ENCODE results near the gene KRTAP12-2. TPM values are rescaled to one million over a fixed set of nuclear protein-coding genes. Genes with fewer than 3 reads are reported as not detected.

Gene KRTAP12-2
- total and polyA plus RNA-seq, 8 donors = not detected

- ATAC-seq (no peak), DNase-seq (no peak)
- Histone ChIP-seq H3K36me3 (no peaks in the 10 kb centered on the region), H3K4me1 (peaks cover 6 to 7% of the 10 kb centered on the region in 2 donors), H3K4me3 (no peak overlapping the region), H3K27me3 (peaks cover 56 to 100% of the 10 kb centered on the region in 2 donors), H3K9me3 (no peaks in the 10 kb centered on the region), H3K27ac (no peak overlapping the region)
- TF ChIP-seq CTCF (IDR thresholded peaks at IDR 0.05) = no peak
- intact Hi-C loops (cut with DNase I) = no loop called here
Measured at GRCh38 chr21:44706026-44706705, 39.4 kb upstream of the KRTAP12-2 start.

DNA sequence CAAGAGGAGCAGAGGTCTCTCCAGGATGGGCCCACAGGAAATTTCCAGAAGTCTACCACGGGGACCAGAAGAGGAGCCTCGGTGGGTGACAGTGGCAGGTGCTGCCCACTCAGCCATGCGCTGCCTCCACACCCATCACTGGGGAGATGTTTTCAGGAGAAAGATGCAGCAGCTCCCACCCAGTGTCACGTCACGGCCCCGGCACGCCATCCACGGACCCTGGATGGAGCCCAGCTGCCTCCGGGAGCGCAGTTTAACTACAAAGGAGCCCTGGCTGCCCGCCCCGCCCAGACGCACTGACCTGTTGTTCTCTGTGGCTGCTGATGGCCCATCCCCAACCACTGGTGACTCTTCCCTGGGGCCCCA lies 37.9 kb upstream of the KRTAP12-2 start:
- peaks cover 40 to 100% of the 10 kb centered on the region in 2 donors for H3K27me3 ChIP-seq
- ATAC-seq = no peak
- H3K4me1 ChIP-seq = peaks cover 0 to 1% of the 10 kb centered on the region in 2 donors
- no peaks in the 10 kb centered on the region for H3K9me3 ChIP-seq
- no peak for TF ChIP-seq CTCF (IDR thresholded peaks at IDR 0.05)
- no peak overlapping the region for H3K4me3 ChIP-seq
- intact Hi-C loops (cut with DNase I) = no loop called here
- H3K27ac ChIP-seq = no peak overlapping the region
- no peaks in the 10 kb centered on the region for H3K36me3 ChIP-seq
- DNase-seq = no peak

GRCh38 chr21:44703731-44704635 lies 37.3 kb upstream of the KRTAP12-2 start:
- no peak overlapping the region for H3K4me3 ChIP-seq
- TF ChIP-seq CTCF (IDR thresholded peaks at IDR 0.05) = no peak
- DNase-seq = no peak
- H3K4me1 ChIP-seq = no peaks in the 10 kb centered on the region
- intact Hi-C loops (cut with DNase I) = no loop called here
- H3K27ac ChIP-seq = no peak overlapping the region
- H3K27me3 ChIP-seq = peaks cover 34 to 100% of the 10 kb centered on the region in 2 donors
- no peaks in the 10 kb centered on the region for H3K9me3 ChIP-seq
- H3K36me3 ChIP-seq = no peaks in the 10 kb centered on the region
- no peak for ATAC-seq

- peak in 1 of 4 donors; percentile 57 for DNase-seq
- no peak overlapping the region for H3K27ac ChIP-seq
- H3K27me3 ChIP-seq = peaks cover 27 to 100% of the 10 kb centered on the region in 2 donors
- intact Hi-C loops (cut with DNase I) = no loop called here
- no peak for TF ChIP-seq CTCF (IDR thresholded peaks at IDR 0.05)
- ATAC-seq = no peak
- H3K36me3 ChIP-seq = no peaks in the 10 kb centered on the region
- H3K4me3 ChIP-seq = no peak overlapping the region
- no peaks in the 10 kb centered on the region for H3K9me3 ChIP-seq
- no peaks in the 10 kb centered on the region for H3K4me1 ChIP-seq
Measured at GRCh38 chr21:44702973-44703730, 36.4 kb upstream of the KRTAP12-2 start.
